Activated T-cell treated with anti-CD3 and anti-CD28 coated beads, Interleukin-2, amount 50 U/mL, for 4 hours (primary cell): Measurements from ENCODE around the gene SOX1. TPM values are rescaled to one million over a fixed set of nuclear protein-coding genes. Genes with fewer than 3 reads are reported as not detected.

ENCODE experiments used
- ATAC-seq, 2 donors: fragments of 200-7000 bp; cut with Tn5 transposase; one replicate each; pipeline ENCODE4 v1.10.0; 2021
- DNase-seq: peaks from one replicate; pipeline ENCODE4 v3.0.0-alpha.2; 2020
- H3K27me3 Mint-ChIP-seq: one replicate; pipeline ENCODE4 v1.8.0; 2021; ENCODE audit warnings: low read depth, mixed read lengths
- H3K36me3 Mint-ChIP-seq: one replicate; pipeline ENCODE4 v1.8.0; 2022; ENCODE audit warnings: mixed read lengths; ENCODE audit not compliant: insufficient read depth
- H3K4me1 Mint-ChIP-seq: one replicate; pipeline ENCODE4 v1.8.0; 2021; ENCODE audit warnings: low read depth, mixed read lengths
- H3K4me3 Mint-ChIP-seq: one replicate; pipeline ENCODE4 v1.8.0; 2021; ENCODE audit warnings: mild to moderate bottlenecking, moderate library complexity, mixed read lengths
- H3K9me3 Mint-ChIP-seq: one replicate; pipeline ENCODE4 v1.8.0; 2021; ENCODE audit warnings: mixed read lengths
- total RNA-seq, 3 donors: library from RNA; stranded (reverse); gene quantifications; one replicate each; pipeline ENCODE4 v1.2.1, GENCODE V29; 2021

SOX1 gene
- total RNA-seq, 3 donors from 2014 or later = 0.10 to 0.16 TPM; not detected in 1

DNA sequence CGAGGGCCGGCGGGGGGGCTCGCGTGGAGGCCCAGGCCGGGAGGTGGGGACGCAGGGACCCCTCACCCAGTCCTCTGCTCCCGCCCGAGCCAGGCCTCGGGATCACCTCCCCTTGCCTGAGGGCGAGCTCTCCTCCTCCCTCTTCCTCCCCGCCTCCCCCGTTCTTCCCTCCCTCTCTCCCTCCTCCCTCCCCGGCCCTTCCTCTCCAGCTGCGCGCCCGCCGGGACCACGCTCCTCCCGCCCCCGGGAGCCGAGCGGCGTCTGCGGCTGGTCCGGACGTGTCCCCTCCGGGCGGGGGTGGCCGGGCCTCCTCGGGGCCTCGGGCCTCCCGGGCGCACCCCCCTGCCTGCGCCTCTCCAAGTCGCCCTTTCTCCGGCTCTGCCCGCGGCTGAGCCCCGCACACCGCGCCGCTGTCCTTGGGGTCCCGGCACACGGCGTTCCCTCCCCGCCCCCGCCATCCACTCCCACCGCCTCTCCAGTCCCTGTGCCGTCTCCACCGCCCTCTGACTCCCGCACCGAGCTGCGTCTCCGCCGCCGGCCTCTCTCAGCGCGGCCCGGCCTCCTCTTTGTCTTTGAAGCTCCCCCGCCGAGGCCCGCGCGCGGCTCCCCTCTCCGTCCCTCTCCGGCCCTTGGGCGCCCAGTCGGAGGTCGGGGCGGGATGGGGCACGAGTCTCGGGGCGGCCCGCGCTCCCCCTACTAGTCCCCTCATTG lies 5.7 kb downstream of the SOX1 start:
- no peak for DNase-seq
- H3K36me3 Mint-ChIP-seq = no peaks in the 10 kb centered on the region
- ATAC-seq = no peak
- no peak overlapping the region for H3K4me3 Mint-ChIP-seq
- H3K4me1 Mint-ChIP-seq = peaks cover 5% of the 10 kb centered on the region
- peaks cover 11% of the 10 kb centered on the region for H3K9me3 Mint-ChIP-seq
- H3K27me3 Mint-ChIP-seq = peaks cover 63% of the 10 kb centered on the region

DNA sequence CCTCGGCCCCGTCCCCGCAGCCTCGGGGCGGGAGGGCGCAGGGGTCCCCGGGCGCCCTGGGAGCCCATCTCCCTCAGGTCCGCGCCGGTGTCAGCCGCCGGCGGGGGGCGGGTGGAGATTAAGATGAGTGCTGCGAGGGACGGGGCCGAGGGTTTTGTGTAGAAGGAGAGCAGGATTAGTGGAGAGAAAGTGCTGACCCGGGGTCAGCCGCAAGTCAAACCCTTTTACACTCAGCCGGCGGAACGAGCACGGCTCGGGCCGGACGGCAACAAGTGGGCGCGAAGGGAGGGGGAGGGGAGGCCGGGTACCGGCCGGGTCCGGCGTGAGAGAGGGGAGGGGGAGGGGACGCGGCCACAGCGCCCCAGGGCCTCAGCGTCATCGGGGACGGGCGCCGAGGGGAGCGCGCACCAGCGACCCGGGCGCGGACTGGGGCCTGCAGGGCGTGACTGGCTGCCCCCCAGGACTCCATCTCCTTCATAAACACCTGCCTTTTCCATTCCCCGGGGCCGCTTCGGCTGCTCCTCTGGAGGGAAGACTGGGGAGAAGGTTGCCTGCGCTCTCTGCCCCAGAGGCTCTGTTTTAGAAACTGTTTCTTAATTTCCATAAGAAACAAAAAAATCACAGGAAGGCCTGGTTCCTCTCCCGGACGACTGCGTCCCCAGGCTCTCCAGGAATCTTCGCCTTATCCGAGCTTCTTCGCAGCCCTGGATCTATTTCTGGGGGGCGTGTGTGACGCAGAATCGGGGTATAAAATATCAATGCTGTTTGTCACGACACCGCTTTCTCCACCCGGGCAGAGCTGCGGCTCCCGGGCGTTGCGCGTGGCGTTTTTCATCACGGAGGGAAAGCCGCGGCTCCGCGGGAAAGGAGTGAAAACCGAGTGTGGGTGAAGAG lies 6.5 kb downstream of the SOX1 start:
- no peaks in the 10 kb centered on the region for H3K36me3 Mint-ChIP-seq
- ATAC-seq = no peak
- H3K4me1 Mint-ChIP-seq = peaks cover 5% of the 10 kb centered on the region

DNA sequence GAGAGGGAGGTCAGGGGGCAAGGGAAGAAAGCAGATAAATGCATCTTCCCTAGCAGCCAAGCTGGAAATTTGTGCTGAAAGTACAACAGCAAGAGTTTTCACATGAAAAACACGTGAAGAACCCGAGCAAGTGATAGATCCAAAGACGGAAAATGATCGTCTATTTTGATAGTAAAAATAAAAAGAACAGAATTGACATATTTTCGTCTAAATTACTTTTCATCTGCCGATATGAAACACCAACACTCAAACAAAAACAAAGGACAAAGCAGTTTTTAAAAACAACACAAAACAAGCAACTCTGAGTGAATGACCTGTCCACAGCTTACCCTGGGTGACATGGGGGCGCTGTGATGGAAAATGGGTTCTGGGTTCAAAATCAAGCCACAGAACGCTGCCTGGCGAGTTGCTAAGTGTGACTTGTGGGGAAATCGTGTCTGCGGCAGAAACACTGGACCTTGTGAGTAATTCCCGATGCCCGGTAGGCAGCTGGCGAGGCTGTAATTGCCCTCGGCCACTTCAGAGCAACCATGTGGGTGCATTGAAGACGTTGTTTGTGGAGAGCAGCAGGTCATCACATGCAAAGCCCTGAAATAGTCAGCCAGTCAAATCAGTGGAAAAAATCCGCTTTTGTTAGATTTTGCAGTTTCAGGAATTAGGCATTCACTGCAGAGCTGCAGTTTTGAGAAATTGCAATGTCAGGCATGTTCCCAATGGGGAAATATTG lies 7.4 kb downstream of the SOX1 start:
- peaks cover 9% of the 10 kb centered on the region for H3K9me3 Mint-ChIP-seq
- ATAC-seq (no peak), DNase-seq (no peak)
- H3K36me3 Mint-ChIP-seq = no peaks in the 10 kb centered on the region
- no peak overlapping the region for H3K4me3 Mint-ChIP-seq
- peaks cover 4% of the 10 kb centered on the region for H3K4me1 Mint-ChIP-seq
- H3K27me3 Mint-ChIP-seq = peaks cover 61% of the 10 kb centered on the region

More for the DNA sequence above, 6.5 kb downstream of the SOX1 start:
- Mint-ChIP-seq H3K4me3 (no peak overlapping the region), H3K27me3 (peaks cover 67% of the 10 kb centered on the region), H3K9me3 (peaks cover 11% of the 10 kb centered on the region)
- no peak for DNase-seq

DNA sequence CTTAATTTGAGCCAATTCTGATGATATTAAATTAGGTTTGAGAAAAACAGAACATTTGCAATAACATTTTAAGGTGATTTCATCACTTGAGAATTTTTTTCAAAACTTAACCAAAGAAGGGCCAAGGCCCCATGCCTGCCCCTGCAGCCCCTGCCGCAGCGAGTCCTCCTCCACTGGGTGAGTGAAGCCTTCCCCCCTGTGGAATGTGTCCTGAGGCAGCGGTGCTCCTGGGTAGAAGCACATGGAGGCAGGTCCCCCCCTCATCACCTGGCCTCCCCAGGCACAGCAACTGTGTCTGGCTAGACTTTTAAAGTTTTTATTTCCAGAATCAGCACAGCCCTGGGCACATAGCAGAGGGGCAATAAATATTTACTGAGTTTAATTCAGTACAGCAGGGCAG lies 10.8 kb downstream of the SOX1 start:
- H3K27me3 Mint-ChIP-seq = peaks cover 50% of the 10 kb centered on the region
- no peak overlapping the region for H3K4me3 Mint-ChIP-seq
- DNase-seq (no peak), ATAC-seq (no peak)
- peaks cover 4% of the 10 kb centered on the region for H3K4me1 Mint-ChIP-seq
- no peaks in the 10 kb centered on the region for H3K36me3 Mint-ChIP-seq
- peaks cover under 1% of the 10 kb centered on the region for H3K9me3 Mint-ChIP-seq

DNA sequence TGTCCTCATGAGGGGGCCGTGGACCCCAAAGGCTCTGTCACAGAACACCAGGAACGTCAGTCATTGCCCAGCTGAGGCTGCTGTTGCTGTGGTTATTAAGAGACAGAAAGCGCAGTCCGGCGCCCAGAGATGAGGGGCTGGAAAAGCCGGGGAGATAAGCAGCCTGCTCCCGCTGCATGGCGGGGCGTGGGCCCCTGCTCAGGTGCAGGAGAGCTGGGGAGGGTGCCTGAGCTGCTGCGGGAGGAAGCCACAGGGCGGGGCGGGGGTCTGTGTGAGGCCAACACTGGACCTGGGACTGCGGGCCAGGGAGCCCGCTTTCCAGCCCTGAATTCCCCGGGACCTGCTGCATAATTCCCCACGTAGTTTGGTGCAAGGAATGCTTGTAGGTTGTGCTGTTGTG lies 11.3 kb downstream of the SOX1 start:
- Mint-ChIP-seq H3K4me1 (peaks cover 4% of the 10 kb centered on the region), H3K36me3 (no peaks in the 10 kb centered on the region), H3K27me3 (peaks cover 55% of the 10 kb centered on the region), H3K4me3 (no peak overlapping the region), H3K9me3 (peaks cover 4% of the 10 kb centered on the region)
- DNase-seq (no peak), ATAC-seq (no peak)

GRCh38 chr13:112078879-112079531 lies 12.1 kb downstream of the SOX1 start:
- Mint-ChIP-seq H3K27me3 (peaks cover 50% of the 10 kb centered on the region), H3K4me3 (no peak overlapping the region), H3K4me1 (peaks cover under 1% of the 10 kb centered on the region), H3K36me3 (no peaks in the 10 kb centered on the region), H3K9me3 (peaks cover 10% of the 10 kb centered on the region)
- DNase-seq = no peak
- no peak for ATAC-seq

DNA sequence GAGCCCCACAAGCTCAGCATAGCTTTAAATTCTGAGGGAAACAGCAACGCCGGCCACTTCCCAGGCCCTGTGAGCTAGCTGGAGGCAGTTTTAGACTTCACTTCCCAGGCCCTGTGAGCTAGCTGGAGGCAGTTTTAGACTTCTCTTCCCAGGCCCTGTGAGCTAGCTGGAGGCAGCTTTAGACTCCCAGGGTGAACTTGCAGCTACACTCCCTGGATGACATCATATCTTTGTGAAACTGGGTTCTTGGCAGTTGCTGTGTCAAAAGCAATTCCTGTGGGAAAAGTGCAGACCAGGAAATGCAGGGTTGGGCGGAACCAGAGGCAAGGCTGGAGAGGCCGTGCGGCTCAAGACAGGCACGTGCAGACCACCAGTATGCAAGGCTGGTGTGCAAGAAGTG lies 12.7 kb downstream of the SOX1 start:
- H3K36me3 Mint-ChIP-seq = no peaks in the 10 kb centered on the region
- no peak for ATAC-seq
- H3K9me3 Mint-ChIP-seq = peaks cover 15% of the 10 kb centered on the region
- peaks cover 43% of the 10 kb centered on the region for H3K27me3 Mint-ChIP-seq
- no peak overlapping the region for H3K4me3 Mint-ChIP-seq
- DNase-seq = no peak
- H3K4me1 Mint-ChIP-seq = no peaks in the 10 kb centered on the region

- no peak for ATAC-seq
- Mint-ChIP-seq H3K27me3 (peaks cover 29% of the 10 kb centered on the region), H3K4me1 (no peaks in the 10 kb centered on the region), H3K9me3 (peaks cover 26% of the 10 kb centered on the region), H3K4me3 (no peak overlapping the region), H3K36me3 (no peaks in the 10 kb centered on the region)
- no peak for DNase-seq
These were observed 17.0 kb downstream of the SOX1 start for GRCh38 chr13:112083971-112084370.

DNA sequence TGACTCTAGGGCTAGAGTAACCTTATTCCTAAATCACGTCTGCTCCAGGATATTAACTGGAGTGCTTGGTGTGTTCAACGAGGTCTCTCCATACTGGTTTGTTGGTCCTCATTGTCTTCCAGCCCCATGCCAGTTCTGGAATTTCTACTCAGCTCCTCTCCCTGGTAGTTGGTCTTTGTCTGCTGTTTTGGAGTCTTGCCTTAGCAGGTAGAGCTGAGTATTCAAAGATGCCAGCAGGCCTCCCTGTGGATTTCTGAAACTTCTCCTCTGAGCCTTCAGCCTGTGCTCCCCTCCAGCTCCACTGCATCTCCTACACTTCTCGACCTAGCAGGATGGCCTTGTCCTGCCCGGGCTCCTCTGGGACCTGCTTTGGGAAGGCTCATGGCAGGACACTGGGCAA lies 25.5 kb downstream of the SOX1 start:
- H3K36me3 Mint-ChIP-seq = no peaks in the 10 kb centered on the region
- no peak for ATAC-seq
- H3K4me1 Mint-ChIP-seq = no peaks in the 10 kb centered on the region

GRCh38 chr13:112095354-112095753 lies 28.4 kb downstream of the SOX1 start:
- ATAC-seq = no peak

More for the DNA sequence above, 25.5 kb downstream of the SOX1 start:
- Mint-ChIP-seq H3K9me3 (no peaks in the 10 kb centered on the region), H3K4me3 (no peak overlapping the region), H3K27me3 (peaks cover 27% of the 10 kb centered on the region)
- no peak for DNase-seq

GRCh38 chr13:112096959-112097358 lies 30.0 kb downstream of the SOX1 start:
- peaks cover 28% of the 10 kb centered on the region for H3K27me3 Mint-ChIP-seq
- no peak overlapping the region for H3K4me3 Mint-ChIP-seq
- no peaks in the 10 kb centered on the region for H3K9me3 Mint-ChIP-seq
- no peaks in the 10 kb centered on the region for H3K4me1 Mint-ChIP-seq
- DNase-seq = no peak
- H3K36me3 Mint-ChIP-seq = no peaks in the 10 kb centered on the region
- no peak for ATAC-seq

More at GRCh38 chr13:112095354-112095753, 28.4 kb downstream of the SOX1 start:
- Mint-ChIP-seq H3K36me3 (no peaks in the 10 kb centered on the region), H3K4me1 (no peaks in the 10 kb centered on the region), H3K4me3 (no peak overlapping the region), H3K27me3 (peaks cover 17% of the 10 kb centered on the region), H3K9me3 (no peaks in the 10 kb centered on the region)
- no peak for DNase-seq

GRCh38 chr13:112097770-112098169 lies 30.8 kb downstream of the SOX1 start:
- no peaks in the 10 kb centered on the region for H3K4me1 Mint-ChIP-seq
- ATAC-seq = no peak
- DNase-seq = no peak
- H3K27me3 Mint-ChIP-seq = peaks cover 32% of the 10 kb centered on the region
- H3K4me3 Mint-ChIP-seq = no peak overlapping the region
- H3K9me3 Mint-ChIP-seq = no peaks in the 10 kb centered on the region
- H3K36me3 Mint-ChIP-seq = no peaks in the 10 kb centered on the region

- H3K27me3 Mint-ChIP-seq = peaks cover 32% of the 10 kb centered on the region
- no peaks in the 10 kb centered on the region for H3K36me3 Mint-ChIP-seq
- no peak for ATAC-seq
These were observed 31.8 kb downstream of the SOX1 start for GRCh38 chr13:112098699-112099098.

GRCh38 chr13:112101360-112101930 lies 34.5 kb downstream of the SOX1 start:
- peaks cover 40% of the 10 kb centered on the region for H3K27me3 Mint-ChIP-seq
- no peak overlapping the region for H3K4me3 Mint-ChIP-seq
- peaks cover 2% of the 10 kb centered on the region for H3K4me1 Mint-ChIP-seq
- ATAC-seq (no peak), DNase-seq (no peak)
- H3K36me3 Mint-ChIP-seq = no peaks in the 10 kb centered on the region
- no peaks in the 10 kb centered on the region for H3K9me3 Mint-ChIP-seq

More at GRCh38 chr13:112098699-112099098, 31.8 kb downstream of the SOX1 start:
- Mint-ChIP-seq H3K9me3 (no peaks in the 10 kb centered on the region), H3K4me3 (no peak overlapping the region), H3K4me1 (no peaks in the 10 kb centered on the region)
- DNase-seq = no peak
